NCI-H1436 (cell line): ENCODE data around the gene ALOXE3.
"Not testable (repeated sequence)": the region's sequence is repeated elsewhere in the genome, so short reads cannot be mapped to it uniquely, and the experiment has no call there.

Source experiments
- DNase-seq: peaks from one replicate; lab custom pipeline; 2025; lab: John Stamatoyannopoulos, UW

Gene ALOXE3

DNA sequence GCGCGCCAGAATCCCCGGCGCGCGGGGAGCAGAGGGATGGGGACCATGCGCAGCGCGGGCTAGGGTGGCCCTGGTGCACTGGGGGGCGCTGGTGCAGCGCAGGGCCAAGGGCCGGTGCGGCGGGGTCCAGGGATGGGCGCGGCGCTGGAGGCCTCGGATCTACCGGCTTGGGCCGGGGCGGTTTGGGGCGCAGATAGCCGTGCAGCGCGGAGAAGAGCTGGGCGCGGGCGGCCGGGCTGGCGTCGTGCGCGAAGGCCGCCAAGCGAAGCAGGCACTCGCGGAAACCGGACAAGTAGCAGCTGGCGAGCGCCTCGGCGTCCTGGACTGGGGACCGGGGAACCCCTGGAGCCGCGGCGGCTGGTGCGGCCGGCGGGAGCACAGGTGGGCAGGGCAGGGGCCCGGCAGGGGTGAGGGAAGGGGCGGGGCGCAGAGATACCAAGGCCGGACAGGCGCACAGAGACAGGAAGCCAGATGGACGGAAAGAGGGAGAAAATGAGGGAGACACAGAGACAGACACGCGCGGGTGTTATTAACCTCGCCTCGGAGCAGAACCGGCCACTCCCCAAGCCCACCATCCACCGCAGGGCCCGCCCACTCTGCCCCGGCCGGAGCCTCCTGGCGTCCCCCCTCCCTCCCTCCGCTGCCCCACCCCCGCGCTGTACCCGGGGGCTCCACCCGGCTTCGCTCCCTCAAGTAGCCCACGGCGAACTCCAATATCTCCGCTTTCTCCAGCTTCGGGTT is 3.5 kb upstream of the ALOXE3 start:
- peak; percentile 60 for DNase-seq

DNA sequence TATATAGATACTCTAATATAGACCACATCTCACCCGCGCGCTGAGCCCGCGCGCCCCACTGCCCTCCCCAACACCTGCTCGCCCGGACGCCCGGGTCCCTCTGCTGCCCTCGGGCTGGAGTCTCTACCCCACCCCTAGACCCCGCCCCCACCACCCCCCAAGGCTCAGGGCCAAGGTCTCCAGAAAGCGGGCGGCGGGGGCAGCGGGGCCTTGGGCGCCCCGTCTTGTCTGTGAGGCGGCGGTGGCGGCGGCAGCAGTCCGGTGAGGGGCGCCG is 3.0 kb upstream of the ALOXE3 start:
- no peak for DNase-seq

DNA sequence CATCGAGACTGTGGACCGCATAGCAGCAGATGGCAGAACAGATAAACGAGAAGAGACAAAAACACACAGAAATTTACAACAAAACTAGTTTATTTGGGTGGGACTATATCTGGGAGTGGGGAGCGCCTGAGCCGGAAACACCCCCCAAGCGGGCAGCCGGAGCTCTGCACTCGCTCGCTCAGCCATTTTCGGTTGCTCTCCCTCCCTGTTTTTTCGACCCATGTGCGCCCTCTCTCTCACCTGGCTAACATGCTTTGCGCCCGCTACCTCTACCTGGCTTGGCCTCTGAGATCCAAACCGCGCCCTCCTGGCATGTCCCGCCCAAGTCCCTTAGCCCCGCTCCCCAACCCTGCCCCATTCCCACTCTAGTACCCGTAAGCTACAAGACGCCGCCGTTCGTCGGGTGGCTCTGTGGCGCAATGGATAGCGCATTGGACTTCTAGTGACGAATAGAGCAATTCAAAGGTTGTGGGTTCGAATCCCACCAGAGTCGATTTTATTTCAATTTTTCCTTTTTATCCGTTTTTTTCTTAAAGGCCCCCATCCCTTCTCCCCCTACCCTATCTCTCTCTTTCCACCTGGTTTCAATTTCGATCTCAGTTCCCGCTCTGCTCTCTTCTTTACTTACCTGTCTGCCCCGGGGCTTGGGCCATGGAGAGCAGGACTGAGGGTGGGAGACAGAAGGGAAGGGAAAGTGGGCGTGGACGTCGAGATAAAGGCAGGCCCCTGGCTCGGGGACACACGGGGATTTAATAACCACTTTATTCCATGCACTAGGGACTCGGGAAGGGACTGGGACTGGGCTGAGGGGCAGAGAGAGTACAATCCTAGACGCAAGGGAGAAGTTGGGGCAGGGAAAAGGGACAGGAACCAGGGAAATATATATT is 2.4 kb upstream of the ALOXE3 start:
- peak; percentile 65 for DNase-seq

DNA sequence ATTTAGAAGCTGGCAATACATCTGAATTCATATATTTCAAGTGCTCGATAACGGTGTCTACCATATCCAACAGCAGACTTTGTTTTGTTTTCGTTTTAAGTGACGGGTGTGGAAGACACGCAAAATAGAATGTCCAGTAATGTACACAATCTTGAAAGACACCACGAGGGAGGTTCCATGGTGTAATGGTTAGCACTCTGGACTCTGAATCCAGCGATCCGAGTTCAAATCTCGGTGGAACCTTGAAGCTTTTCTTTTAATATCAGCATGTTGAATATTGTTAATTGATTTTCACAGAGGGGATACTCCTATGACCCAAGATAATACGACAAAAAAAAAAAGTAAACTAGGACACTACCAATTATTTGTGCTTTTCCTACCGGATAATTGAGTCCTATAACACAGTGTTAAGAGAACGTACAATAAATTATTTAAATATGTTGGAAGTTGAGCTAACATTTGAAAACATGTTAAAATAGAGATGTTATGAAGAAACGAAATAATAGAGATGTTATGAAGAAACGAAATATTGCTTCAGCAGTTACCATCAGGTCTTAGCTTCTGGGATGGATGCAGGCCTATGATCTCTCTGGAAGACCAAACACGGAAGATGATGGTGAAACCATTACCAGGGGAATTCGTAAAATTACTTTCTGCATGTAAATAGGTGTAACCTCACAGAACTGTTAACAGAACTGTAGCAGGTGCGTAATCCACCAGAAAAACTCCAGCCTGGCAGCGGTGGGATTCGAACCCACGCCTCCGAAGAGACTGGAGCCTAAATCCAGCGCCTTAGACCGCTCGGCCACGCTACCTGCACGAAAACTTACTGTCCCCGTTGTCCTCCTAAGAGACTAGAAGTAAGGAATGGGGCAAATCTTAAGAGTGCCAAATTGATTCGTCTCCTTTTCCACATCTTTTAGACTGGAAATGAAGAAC is 1.5 kb upstream of the ALOXE3 start:
- DNase-seq = peak; percentile 88

DNA sequence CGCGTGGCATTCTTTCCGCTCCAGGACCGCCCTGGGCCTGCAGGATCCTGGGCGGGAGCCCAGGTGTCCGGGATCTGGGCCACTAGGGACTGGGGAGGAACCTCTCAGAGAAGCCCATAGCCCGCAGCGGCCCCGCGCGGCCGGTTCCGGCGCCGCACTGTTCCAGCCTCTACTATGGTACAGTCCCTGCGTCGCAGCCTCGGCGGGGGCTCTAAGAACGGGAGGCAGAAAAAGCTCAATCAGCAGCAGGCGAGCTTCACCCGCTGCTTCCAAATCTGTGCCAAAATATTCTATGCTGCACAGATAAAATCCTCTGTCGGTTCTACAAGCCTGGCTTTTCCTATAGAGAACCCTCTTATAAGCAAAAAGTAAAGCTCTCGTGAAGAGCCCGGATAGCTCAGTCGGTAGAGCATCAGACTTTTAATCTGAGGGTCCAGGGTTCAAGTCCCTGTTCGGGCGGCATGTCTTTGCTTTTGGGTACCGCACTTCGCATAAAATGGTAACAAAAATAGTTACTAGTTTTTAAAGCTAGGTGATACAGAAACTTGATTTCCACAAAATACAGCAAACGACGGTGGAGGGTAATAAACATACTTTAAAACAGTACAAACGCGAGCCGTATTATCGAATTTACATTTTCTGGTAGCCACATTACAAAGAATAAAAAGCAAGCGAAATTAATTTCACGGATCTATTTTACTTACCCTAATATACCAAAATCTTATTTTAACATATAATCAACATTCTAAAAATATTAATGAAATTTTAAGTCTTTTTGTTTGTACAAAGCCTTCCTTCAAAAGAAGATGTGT is 661 bp upstream of the ALOXE3 start:
- peak; percentile 84 for DNase-seq

DNA sequence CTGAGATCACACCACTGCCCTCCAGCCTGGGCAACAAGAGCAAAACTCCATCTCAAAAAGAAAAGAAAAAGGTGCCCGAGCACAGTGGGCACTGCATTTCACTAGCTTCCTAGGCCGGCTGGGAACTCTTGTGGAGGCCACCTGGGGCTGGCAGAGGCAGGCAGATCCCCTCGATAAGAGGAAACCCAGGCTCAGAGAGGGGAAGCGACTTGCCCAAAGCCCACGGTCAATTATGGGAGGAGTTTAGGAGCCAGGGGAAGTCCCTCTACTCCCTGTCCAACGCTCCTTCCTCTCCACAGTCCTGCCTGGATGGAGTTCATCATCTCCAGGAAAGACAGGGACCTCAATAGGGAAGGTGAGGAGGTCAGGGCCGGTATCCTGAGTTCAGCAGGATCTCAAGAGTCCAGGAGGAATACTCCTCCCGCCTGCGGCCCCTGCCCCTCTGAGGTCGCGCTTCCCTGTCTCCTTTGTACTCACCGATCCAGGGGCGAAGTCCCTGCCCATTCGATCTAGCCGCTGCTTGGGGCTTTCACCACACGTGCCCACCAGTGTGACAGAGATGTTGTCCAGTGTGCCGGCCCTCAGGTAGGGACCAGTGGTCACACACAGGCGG is 841 bp downstream of the ALOXE3 start:
- DNase-seq = no peak

DNA sequence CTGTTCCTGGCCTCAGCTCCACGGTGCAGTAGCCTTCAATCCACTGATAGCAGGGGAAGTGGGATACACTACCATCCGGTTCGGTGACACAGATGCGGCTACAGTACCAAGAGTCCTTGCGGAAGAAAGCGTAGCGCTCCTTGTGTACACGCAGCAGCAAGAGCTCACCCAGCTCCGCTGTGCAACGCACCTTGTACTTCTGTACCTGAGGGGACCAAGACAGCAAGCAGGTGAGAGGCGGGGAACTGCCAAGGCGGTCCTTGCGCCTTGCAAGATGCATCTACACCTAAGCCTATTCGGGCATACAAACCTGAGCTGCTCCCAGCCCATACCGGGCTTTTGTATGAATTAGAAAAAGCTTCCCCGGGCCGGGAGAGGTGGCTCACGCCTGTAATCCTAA is 1.5 kb downstream of the ALOXE3 start:
- DNase-seq = no peak

DNA sequence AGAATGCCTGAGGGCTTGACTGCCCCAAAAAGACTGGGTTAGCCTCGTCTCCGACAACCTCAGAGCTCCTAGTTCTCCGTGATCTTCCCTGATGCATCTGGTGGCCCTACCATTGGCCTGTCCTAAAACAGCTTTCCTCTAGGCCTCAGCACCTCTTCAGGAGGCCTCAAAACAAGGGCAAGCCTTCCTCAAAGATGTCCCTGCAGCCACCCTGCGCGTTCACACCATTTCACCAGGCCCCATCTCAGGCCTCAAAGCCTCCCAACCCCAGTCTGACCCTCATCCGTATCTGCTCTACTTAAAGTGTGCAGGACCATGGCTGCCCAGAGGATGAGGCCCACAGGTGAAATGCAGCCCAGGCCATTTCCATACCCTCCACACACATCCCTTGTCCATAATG is 7.4 kb downstream of the ALOXE3 start:
- no peak for DNase-seq

DNA sequence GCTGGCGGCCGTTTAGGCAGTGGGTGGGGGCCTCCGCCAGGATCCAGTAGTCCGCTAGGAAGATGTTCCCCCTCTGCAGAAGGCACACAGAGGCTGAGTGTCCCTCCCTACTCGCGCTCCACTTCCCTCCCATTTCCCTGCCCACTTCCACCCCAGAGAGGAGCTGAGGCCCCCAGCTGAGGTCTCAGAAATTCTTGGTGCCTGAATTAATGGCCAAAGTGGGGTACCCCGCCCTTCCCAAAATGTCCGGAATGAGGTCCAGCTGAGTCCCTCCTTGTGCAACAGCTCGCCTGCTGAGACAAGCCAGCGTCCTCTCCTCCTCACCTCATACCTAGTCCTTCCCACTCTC is 7.9 kb downstream of the ALOXE3 start:
- no peak for DNase-seq

DNA sequence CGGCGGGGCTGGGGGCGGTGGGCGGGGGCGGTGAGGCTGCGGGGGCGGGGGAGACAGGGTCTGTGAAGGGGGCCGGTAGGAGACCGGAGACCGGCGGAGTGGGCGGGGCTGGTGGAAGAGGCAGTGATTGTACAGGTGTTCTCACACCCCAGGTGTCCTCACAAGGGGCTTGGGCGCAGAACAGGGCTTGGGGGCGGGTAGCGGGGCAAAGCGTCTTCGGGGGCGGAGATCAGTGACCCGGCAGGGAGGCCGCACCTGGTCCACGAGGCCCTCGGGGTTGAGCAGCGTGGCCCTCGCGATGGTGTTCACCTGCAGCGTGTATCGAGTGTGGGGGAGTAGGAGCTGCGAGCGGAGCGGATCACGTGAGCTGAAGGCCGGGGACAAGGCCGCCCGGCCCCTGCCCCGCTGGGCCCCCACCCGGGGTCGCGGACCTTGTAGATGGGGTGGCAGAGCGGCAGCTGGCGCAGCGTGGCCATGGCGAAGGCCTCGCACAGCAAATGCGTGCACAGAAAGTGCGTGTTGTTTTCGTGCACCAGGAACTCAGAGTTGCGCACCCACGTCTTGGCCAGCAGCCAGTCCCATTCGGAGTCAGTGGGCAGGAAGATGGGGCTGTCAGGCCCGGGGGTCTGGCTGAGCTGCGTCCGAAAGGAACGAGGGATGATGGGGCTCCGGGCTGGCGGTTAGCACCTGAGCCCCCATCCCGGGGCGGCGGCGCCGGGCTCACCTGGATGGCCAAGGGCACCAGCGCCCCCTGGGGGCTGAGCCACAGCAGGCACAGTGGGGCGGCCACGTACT is 8.5 kb downstream of the ALOXE3 start:
- DNase-seq = peak; percentile 65

DNA sequence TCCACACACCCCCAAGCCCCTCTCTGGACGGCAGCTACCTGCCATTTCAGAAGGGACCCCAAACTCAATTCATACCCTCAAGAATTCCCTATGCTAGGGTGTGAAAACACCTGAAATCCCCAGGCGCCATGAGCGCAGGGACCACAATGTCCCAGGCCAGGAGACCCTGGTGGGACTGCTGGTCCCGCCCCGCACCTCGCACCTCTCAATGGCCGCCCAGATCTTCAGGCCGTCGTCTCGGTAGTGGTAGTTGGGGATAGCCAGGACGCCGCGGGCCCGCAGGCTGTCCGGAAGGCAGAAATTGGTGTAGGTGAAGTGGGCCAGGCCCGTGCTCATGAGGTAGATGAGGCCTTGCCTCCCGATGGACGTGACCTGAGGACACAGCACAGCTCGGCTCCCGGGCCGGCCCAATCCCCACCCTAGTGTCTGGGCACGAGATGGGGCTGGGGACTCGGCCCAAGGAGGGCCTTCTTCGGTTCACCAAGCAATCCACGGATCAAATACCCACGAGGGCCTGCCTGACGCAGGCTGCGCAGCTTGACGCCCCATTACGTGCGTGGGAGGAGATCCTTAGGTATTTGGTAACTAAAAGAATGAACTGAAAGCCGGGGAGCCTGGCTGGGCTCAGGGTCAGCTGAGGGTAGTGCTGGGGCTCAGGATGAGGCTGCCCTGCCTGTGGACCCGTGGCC is 9.2 kb downstream of the ALOXE3 start:
- no peak for DNase-seq

DNA sequence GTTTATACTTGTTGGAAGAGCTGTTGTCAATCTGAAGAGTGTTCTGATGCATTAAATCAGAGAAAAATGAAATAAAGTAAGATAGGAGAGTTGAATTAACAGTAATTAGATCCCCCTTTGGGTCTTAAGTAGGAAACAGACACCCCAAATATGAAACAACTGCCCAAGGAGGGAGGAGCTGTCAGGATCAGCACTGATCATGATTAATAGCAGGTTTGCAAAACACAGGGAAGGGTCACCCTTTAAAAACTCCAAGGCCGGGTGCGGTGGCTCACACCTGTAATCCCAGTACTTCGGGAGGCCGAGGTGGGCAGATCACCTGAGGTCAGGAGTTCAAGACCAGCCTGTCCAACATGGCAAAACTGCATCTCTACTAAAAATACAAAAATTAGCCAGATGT is 11.3 kb downstream of the ALOXE3 start:
- DNase-seq = not testable (repeated sequence)

DNA sequence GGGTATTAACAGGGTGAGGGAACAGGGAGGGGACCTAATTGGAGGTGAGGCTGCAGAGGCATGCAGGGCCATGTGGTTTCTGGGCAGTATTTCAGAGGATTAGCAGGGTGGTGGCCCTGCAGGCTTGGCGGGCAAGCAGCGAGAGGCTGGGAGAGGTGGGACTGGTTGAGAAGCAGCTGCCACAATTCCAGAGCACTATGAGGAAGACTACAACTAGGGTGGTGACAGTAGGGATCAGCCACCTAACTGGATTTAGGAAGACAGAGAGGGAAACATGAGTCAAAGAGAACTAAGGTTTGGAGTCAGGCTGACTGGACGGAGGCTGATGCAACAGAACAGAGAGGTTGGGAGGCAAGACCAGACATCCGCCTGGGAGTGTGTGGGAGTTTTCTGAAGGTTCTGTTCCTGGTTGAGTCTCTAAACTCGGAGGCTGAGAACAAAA is 12.3 kb downstream of the ALOXE3 start:
- DNase-seq = no peak

DNA sequence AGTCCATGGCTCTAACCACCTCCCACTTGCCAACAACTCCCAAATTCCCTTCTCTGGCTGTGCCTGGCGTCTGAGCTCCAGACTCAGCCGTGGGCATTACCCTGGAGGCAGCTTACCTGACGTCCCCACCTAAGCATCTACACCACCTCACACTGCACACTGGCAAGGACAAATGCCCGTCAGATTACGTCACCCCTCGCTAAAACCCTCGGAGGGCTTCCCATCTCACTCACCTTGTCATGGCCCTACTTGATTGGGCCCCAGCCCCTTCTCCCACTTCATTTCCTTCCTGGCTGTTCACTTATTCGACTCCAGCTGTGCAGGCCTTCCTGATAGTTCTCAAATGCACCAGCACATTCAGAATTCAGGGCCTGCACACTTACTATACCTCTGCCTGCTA is 13.4 kb downstream of the ALOXE3 start:
- no peak for DNase-seq

DNA sequence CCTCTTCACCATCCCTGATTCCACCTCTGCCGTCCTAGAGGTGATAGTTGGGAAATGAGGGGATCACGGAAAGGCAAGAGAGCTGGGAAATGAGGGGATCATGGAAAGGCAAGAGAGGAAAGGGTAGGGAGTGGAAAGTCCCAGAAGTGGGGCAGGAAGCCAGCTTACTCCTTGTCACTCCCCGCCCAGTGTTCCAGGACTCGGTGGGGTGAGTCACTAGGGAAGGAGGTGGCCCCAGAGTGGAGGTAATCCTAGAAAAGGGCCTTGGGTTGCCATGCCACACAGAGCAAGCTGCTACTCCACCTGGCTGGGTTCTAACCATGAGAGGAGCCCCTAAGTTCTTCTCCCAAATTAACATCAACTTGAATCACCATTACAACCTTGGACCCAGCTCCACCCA is 14.8 kb downstream of the ALOXE3 start:
- no peak for DNase-seq

DNA sequence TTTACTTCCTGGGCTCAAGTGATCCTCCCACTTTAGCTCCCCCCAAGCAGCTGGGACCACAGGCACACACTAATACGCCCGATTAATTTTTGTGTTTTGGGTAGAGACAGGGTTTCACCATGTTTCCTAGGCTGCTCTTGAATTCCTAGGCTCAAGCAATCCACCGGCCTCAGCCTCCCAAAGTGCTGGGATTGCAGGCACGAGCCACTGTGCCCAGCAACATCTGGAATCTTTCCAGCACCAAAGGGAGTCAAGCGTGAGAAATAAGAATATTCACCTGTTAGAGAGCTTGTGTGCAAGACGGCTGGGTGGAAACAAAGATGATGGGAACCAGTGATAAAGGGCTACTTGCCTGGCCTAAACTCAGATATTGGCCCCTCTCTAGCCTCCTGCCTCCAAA is 16.6 kb downstream of the ALOXE3 start:
- no peak for DNase-seq

DNA sequence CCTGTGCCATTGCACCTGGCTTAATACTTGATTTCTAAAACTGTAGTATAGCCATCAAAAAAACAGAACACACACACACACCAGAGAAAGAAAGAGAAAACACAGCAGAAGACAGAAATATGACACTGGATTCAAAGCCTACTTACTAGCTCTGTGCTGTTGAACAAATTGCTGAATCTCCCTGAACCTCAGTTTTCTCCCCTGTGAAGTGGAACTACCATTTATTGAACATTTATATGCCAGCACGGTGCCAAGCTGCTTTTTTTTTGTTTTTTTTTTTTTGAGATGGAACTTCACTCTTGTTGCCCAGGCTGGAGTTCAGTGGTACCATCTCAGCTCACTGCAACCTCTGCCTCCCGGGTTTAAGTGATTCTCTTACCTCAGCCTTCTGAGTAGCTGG is 17.6 kb downstream of the ALOXE3 start:
- DNase-seq = no peak

DNA sequence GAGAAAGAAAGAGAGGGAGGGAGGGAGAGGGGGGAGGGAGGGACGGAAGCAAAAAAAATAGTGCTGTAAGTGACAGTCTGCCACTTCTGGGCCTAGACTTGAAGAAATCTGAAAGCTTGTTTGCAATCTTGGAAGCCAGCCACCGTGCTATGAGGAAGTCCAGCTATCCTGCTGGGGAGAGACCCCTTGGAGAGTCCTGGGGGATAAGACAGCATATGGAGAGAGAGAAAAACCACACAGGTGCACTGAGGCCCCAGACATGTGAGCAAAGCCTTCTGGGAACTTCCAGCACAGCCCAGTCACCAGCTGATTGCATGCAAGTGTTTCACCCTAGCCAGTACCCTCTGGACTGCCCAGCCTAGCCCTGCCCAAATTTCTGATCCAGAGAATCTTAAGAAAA is 18.2 kb downstream of the ALOXE3 start:
- DNase-seq = no peak

DNA sequence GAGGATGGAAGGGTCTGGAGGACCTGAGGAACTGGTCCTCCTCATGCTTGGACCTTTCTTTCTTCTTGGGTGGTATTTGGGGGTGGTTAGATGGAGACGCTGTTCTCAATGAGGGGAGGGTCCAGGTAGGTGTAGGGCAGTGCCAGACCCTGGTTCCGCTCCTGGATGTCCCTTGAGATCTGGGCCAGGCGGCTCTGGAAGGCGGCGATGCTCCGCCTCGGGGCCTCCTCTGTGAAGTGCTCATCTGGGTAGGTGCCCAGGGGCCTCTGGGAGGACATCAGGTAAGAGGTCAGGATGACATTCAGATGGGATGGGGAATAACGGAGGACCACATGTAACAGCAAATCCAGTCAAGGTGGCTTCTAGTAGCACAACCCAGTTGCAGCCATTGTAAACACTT is 21.8 kb downstream of the ALOXE3 start:
- DNase-seq = no peak

DNA sequence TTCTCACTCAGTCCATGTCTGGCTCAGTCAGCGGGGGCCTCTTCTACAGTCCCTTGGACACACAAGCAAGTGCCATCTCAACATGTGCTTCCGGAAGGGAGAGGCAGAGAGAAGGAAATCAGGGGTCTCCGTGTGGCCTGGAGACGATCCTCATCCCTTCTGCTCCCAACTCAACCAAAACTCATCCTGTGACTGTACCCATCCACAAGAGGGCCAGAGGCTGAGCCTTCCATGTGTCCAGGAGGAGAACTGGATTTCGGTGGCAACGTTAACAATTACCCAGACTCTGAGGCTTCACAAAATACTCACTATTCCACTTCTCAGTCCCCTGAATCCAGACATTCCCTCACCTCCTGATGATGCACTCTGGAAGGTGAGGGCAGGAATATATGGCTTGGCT is 23.0 kb downstream of the ALOXE3 start:
- no peak for DNase-seq
